ENCODE results near the gene CHIC2.

- TF ChIP-seq, protein P1, sequence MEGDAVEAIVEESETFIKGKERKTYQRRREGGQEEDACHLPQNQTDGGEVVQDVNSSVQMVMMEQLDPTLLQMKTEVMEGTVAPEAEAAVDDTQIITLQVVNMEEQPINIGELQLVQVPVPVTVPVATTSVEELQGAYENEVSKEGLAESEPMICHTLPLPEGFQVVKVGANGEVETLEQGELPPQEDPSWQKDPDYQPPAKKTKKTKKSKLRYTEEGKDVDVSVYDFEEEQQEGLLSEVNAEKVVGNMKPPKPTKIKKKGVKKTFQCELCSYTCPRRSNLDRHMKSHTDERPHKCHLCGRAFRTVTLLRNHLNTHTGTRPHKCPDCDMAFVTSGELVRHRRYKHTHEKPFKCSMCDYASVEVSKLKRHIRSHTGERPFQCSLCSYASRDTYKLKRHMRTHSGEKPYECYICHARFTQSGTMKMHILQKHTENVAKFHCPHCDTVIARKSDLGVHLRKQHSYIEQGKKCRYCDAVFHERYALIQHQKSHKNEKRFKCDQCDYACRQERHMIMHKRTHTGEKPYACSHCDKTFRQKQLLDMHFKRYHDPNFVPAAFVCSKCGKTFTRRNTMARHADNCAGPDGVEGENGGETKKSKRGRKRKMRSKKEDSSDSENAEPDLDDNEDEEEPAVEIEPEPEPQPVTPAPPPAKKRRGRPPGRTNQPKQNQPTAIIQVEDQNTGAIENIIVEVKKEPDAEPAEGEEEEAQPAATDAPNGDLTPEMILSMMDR (IDR thresholded peaks at IDR 0.05) = no peak
- TF ChIP-seq POLR2AphosphoS5 (IDR thresholded peaks at IDR 0.05) (no peak), EP300 (IDR thresholded peaks at IDR 0.05) (no peak)
Measured at GRCh38 chr4:54109241-54110018, 45.0 kb upstream of the CHIC2 start.
